Mucosa of rectum (tissue), 2 donors: ENCODE results near the gene PMF1.

ENCODE experiments used
- H3K27ac ChIP-seq, 2 donors: one replicate each; pipeline ENCODE4 v1.7.0; 2013; ENCODE audit warnings: inconsistent platforms in 2 of 2, low read depth in 2 of 2, low read length in 2 of 2
- H3K27me3 ChIP-seq, 2 donors: one replicate each; pipeline ENCODE4 v1.7.0; 2013; ENCODE audit warnings: low read length in 2 of 2; ENCODE audit not compliant: control insufficient read depth in 2 of 2, insufficient read depth in 2 of 2
- H3K36me3 ChIP-seq, 2 donors: one replicate each; pipeline ENCODE4 v1.7.0; 2013; ENCODE audit warnings: low read length in 2 of 2; ENCODE audit not compliant: control insufficient read depth in 2 of 2, insufficient read depth in 2 of 2
- H3K4me1 ChIP-seq, 2 donors: one replicate each; pipeline ENCODE4 v1.7.0; 2013; ENCODE audit warnings: low read length in 2 of 2, mild to moderate bottlenecking in 1 of 2; ENCODE audit not compliant: control insufficient read depth in 2 of 2, insufficient read depth in 2 of 2
- H3K4me3 ChIP-seq, 2 donors: one replicate each; pipeline ENCODE4 v1.7.0; 2013; ENCODE audit warnings: low read length in 2 of 2
- H3K9ac ChIP-seq, 2 donors: one replicate each; pipeline ENCODE4 v1.7.0; 2013; ENCODE audit warnings: low read length in 2 of 2, low read depth in 1 of 2, mild to moderate bottlenecking in 1 of 2
- H3K9me3 ChIP-seq, 2 donors: one replicate each; pipeline ENCODE4 v1.7.0; 2013; ENCODE audit warnings: low read length in 2 of 2; ENCODE audit not compliant: control insufficient read depth in 2 of 2
- donor health status: healthy.
- donor health status: Normal muscosa, but diverticular disease.

Gene PMF1

DNA sequence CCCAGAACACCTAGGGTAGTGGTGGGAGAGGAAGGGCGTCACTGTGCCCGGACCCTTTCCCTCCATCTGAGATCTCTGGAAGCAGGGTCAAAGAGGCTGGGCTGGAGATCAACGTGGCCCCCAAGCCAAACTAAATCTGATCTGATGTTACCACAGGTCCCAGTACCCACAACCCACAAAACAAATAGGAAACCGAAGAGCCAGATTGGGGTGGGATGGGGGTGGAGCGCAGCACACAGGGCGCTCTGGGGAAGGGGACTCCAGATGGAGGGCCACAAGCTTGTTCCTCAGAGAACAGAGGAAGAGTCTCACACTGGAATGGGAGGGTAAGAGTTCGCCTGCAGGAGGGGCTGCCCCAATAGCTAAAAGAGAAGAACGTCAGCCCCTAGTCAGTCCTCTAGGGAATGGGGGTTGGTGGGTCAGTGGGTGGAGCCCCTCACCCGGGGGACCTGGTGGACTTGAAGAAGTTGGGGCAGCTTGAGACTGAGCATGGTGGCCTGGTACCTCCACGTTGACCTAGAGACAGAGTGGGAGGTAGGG is 33.5 kb downstream of the PMF1 start:
- H3K27ac ChIP-seq: no peak overlapping the region
- peak overlapping the region; percentile 49 to 50 for H3K4me3 ChIP-seq
- peaks cover 14 to 19% of the 10 kb centered on the region in 2 donors for H3K36me3 ChIP-seq
- no peak overlapping the region for H3K9ac ChIP-seq
- H3K4me1 ChIP-seq: peaks cover 10 to 15% of the 10 kb centered on the region in 2 donors
- peaks cover 18 to 22% of the 10 kb centered on the region in 2 donors for H3K27me3 ChIP-seq
- H3K9me3 ChIP-seq: no peaks in the 10 kb centered on the region

DNA sequence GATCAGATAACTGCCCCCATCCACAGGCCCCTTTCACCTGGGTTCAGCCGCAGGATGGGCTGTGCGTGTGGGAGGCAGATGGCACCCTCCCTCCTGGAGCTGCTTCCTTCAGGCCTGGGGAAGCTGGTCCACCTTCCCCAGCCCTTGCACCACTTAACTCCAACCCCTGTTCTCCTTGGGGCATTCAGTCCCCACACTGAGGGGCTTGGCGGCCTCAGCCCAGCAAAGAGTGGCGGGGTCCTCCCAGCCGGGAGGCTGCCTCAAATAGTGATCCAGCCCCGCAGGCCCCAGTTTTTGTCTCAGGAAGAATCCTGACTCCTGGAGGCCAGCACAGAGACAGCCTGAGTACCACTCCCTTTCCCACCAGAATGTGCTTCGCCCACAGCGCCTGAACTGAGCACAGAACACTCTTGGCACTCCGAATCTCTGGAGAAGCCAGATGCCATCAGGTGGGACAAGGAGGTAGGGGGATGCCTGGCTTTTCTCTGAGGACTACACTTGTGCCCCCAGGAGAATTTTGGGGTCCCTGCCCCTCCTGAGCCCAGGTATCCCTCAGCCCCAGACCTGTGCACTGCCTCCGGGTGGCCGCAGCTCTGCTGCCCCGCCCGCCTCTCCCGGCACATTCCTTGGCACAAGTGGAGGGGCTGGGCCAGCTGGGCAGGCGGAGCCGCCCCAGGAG is 34.1 kb downstream of the PMF1 start:
- peaks cover 10 to 16% of the 10 kb centered on the region in 2 donors for H3K4me1 ChIP-seq
- H3K27me3 ChIP-seq: peaks cover 18 to 22% of the 10 kb centered on the region in 2 donors
- no peaks in the 10 kb centered on the region for H3K9me3 ChIP-seq
- no peak overlapping the region for H3K9ac ChIP-seq
- H3K36me3 ChIP-seq: peaks cover 20 to 25% of the 10 kb centered on the region in 2 donors
- no peak overlapping the region for H3K4me3 ChIP-seq
- no peak overlapping the region for H3K27ac ChIP-seq

DNA sequence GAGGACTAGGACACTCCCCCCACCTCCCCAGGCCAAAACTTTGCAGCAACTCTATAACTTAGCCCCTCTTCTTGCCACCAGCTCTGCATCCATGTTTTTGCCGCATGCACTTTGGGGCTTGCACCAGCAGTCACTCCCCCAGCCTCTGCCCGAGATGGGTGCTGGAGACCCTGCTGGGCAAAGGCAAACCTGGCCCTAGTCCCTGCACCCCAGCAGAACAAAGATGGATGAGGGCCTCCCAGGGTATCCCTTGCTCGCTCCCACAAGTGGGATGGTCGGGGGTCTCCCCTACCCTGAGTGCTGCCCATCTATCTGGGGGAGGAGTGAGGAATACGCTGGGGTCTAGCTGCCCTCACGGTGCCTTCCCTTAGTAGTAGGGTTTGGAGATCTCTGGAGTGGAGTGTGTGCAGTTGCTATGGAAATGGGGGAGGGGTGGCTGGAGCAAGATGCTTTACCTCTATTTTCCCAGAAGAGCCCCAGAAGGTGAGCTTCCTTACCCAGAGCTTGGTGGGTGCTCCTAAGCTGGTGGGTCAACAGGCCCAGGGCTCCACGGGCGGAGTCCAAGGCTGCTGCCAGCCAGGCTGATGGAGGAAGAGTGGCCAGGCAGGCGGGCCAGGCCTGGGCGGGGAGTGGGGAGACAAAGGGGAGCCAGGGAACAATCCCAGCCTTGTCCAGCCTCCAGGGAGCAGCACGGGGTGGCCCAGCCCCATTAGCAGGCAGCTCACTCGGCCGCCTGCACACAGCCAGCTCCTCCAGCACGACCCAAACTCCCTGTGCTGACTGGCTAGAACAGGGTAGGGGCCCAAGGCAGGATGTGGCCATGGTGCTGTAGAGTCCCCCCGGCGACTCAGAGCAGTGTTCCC is 34.9 kb downstream of the PMF1 start, which contains the start of gene PAQR6:
TSS of gene PAQR6 (minus strand) at position 597 of the 863 bp plus-strand sequence. CDS start 1,325 bp downstream, outside the sequence.
- Histone ChIP-seq H3K9ac (no peak within 1 kb of the TSS), H3K9me3 (no peaks in the 10 kb centered on the region), H3K4me1 (peaks cover 10 to 16% of the 10 kb centered on the region in 2 donors), H3K36me3 (peaks cover 28 to 33% of the 10 kb centered on the region in 2 donors), H3K27me3 (peaks cover 18 to 22% of the 10 kb centered on the region in 2 donors), H3K27ac (no peak within 1 kb of the TSS), H3K4me3 (no peak within 1 kb of the TSS)

DNA sequence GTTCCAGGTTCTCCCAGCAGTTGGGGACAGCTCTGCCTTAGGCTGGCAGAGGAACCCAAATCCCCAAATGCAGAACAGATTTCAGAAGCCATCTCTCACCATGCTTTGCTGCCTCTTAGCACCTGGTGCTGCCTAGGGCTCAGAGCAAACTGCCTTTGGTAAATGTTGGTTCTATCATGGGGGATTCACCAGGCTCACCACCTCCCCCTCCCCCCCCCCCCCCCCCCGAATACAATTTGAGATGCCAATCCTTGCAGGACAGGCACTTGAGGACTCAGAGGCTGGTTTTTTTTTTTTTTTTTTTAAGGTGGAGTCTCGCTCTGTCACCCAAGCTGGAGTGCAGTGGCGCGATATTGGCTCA is 35.5 kb downstream of the PMF1 start:
- Histone ChIP-seq H3K36me3 (peaks cover 34 to 38% of the 10 kb centered on the region in 2 donors), H3K27me3 (peaks cover 18 to 22% of the 10 kb centered on the region in 2 donors), H3K4me1 (peaks cover 10 to 16% of the 10 kb centered on the region in 2 donors), H3K27ac (no peak overlapping the region), H3K9ac (no peak overlapping the region), H3K4me3 (no peak overlapping the region), H3K9me3 (no peaks in the 10 kb centered on the region)

DNA sequence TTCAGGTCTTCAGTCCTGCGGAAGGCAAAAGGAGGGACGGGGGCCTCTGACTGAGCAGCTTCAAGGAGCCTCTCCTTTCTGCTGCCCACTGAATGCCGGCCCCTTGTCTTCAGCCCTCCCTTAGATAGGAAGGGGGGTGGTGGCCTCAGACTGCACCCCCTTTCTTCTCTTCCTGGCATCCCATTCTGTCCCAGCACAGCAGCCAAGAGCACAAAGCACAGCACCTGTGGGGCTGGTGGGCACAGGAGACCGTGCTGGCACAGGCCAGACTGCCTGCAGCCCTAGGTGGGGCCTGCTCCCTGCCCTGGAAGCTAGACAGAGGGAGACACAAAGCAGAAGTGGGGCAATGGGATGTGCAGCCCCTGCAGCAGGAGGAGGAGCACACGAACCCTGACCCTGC is 36.8 kb downstream of the PMF1 start:
- Histone ChIP-seq H3K4me1 (peaks cover 10 to 16% of the 10 kb centered on the region in 2 donors), H3K9ac (no peak overlapping the region), H3K36me3 (peaks cover 44 to 49% of the 10 kb centered on the region in 2 donors), H3K4me3 (no peak overlapping the region), H3K27me3 (peaks cover 14 to 20% of the 10 kb centered on the region in 2 donors), H3K27ac (no peak overlapping the region), H3K9me3 (no peaks in the 10 kb centered on the region)

DNA sequence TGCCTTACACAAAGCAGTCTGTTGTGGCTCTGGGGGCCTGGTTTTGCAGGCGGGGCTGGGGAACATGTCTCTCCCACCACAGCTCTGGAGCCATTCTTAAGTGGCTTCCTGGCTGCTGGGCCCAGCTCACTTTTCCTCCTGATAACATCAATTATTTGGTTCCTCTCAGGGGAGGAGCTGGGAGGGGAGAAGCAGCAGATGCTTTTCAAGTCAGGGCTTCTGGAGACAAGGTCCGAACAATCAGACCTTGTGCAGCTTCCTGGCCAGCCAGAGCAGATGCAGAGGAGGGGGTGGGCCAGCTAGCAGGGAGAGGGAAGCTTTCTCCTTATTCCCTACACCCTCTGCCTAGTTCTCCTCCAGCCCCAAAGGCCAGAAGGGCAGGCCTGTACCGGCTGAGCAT is 38.7 kb downstream of the PMF1 start:
- Histone ChIP-seq H3K4me1 (peaks cover 0 to 5% of the 10 kb centered on the region in 2 donors), H3K4me3 (no peak overlapping the region), H3K27me3 (peaks cover 0 to 3% of the 10 kb centered on the region in 2 donors), H3K9ac (no peak overlapping the region), H3K36me3 (peaks cover 51 to 59% of the 10 kb centered on the region in 2 donors), H3K9me3 (no peaks in the 10 kb centered on the region), H3K27ac (no peak overlapping the region)

DNA sequence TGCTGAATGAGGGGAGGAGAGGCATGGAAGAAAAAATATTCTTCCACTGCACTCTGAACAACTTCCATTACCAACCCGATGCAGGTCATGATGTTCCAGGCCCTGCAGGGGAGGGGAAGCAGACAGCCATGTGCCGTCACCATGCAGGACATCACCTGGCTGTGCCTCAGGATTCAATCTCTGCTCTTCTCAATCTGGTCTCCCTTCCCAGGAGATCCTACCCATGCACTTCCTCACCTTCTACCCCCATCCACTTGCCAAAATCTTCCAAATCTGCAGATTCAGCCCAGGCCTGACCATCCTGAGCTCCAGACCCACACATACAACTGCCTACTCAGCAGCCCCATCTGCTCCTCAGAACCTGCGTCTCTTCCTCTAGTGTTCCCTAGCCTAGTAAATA is 40.8 kb downstream of the PMF1 start:
- H3K36me3 ChIP-seq: peaks cover 64 to 75% of the 10 kb centered on the region in 2 donors
- H3K27ac ChIP-seq: no peak overlapping the region
- H3K27me3 ChIP-seq: no peaks in the 10 kb centered on the region
- H3K4me3 ChIP-seq: no peak overlapping the region
- no peak overlapping the region for H3K9ac ChIP-seq
- H3K9me3 ChIP-seq: no peaks in the 10 kb centered on the region
- peaks cover 0 to 5% of the 10 kb centered on the region in 2 donors for H3K4me1 ChIP-seq

DNA sequence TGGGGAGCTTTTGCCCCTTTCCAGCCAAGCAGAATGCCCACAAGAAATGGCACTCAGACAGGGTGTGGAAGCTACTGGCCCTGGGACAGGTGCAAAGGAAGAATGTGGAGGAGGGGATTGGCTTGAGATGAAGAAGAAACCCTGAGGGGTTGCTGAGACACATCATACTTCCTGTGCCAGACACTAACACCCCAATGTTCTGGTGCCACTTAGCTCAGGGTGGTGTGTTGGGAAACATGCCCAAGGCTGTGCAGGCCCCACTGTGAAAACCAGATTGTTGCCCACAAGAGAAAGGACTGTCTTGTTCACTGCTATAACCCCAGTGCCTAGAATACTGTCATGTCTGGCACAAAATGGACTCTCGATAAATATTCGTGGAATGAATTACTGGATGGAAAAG is 44.9 kb downstream of the PMF1 start:
- no peak overlapping the region for H3K9ac ChIP-seq
- H3K4me3 ChIP-seq: no peak overlapping the region
- H3K27me3 ChIP-seq: no peaks in the 10 kb centered on the region
- H3K36me3 ChIP-seq: peaks cover 67 to 76% of the 10 kb centered on the region in 2 donors
- H3K4me1 ChIP-seq: no peaks in the 10 kb centered on the region
- no peaks in the 10 kb centered on the region for H3K9me3 ChIP-seq
- no peak overlapping the region for H3K27ac ChIP-seq

DNA sequence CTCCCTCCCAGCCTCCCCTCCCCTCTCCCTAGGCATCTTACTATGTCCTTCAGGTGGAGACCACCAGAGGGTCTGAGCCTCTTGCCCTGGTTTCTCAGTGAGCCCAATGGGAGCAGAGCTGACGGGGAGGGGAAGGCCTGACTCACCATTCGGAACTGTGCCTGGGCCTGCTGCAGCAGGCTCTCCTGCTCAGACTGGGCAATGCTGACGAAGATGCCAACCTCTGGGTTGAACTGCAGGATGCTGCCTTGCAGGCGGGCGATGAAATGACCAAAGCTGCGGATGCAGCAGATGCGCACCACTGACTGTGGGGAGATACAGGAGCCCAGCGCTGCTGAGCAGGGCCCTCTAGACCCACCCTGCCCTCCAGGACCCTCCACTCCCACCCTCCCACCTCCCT is 46.1 kb downstream of the PMF1 start:
- no peak overlapping the region for H3K4me3 ChIP-seq
- H3K4me1 ChIP-seq: no peaks in the 10 kb centered on the region
- H3K36me3 ChIP-seq: peaks cover 63 to 76% of the 10 kb centered on the region in 2 donors
- H3K9ac ChIP-seq: no peak overlapping the region
- no peak overlapping the region for H3K27ac ChIP-seq
- no peaks in the 10 kb centered on the region for H3K9me3 ChIP-seq
- H3K27me3 ChIP-seq: no peaks in the 10 kb centered on the region

DNA sequence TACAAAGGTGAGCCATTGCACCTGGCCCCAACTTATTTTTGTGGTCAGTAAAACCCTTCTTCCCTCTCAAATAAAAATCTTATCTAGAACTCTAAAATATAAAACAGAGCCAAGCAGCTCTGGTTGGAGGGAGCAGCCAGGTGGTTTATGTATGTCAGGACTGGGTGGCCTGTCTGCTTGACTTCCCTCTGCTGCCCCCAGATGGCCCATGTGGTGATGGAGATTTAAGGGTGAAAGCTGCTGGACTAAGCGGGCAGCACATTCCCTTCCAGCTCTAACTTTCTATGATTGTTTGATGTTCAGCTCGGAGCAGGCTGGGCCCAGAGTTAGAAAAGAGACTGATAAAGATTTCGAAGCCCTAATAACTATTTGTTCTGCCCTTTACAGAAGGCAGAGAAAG is 47.0 kb downstream of the PMF1 start:
- Histone ChIP-seq H3K27ac (no peak overlapping the region), H3K36me3 (peaks cover 63 to 76% of the 10 kb centered on the region in 2 donors), H3K9ac (no peak overlapping the region), H3K4me3 (no peak overlapping the region), H3K27me3 (no peaks in the 10 kb centered on the region), H3K4me1 (no peaks in the 10 kb centered on the region), H3K9me3 (no peaks in the 10 kb centered on the region)
